HG03103 (cell line): ENCODE measurements around the gene ATP1A3.

Experiments used
- ATAC-seq: cut with Tn5 transposase; IDR thresholded peaks from one replicate; pipeline ENCODE4 v1.9.1; 2021; ENCODE audit warnings: low read depth; ENCODE audit not compliant: unreplicated experiment

The ATP1A3 gene

DNA sequence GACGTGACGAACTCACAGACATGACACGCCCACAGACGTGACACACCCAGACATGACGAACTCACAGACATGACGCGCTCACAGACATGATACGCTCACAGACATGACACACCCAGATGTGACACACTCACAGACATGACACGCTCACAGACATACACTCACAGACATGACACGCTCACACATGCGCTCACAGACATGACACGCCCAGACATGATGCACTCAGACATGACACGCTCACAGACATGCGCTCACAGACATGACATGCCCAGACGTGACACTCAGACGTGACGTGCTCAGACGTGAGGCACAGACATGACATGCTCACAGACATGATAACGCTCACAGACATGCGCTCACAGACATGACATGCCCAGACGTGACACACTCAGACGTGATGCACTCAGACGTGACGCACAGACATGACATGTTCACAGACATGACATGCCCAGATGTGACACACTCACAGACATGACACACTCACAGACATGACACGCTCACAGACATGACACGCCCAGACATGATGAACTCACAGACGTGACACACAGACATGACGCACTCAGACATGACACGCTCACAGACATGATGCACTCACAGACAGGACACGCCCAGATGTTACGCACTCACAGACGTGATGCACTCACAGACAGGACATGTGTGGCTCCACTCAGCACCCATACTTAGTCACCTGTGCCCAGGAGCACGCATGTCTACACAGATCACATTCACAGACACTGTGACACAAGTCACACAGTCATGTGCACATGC, 73.9 kb downstream of the ATP1A3 start:
- no peak for ATAC-seq

DNA sequence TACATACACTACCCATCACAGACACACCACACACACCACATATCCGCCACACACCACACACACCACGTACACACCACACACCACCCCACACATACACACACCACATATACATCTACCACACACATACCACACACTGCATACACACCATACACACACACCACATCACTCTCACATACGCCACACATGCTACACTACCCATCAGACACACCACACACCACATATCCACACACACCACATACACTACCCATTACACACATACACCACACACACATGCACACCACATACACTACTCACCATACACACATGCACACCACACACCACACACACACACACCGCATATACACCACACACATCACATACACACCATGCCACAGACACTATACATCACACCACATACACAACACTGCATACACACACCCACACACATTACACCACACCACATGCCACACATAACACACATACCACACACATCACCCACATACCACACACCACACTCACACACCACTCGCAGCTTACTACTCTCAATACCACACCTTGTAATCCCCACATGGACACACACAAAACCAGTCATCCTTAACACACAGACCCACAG, 75.3 kb downstream of the ATP1A3 start:
- ATAC-seq = no peak

DNA sequence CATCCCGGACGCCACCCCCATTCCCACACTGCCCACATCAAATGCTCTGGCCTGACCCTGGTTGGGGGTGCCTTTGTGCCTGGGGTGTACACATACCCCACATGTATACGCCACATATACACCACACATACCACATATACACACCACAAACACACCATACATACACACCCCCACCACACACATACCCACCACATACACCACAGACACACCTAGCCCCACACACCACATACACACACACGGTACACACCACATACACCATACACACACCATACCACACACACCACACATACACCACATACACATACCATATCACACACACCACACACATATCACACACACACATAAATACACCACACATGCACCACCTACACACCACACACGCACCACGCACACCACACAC, 75.9 kb downstream of the ATP1A3 start:
- ATAC-seq = no peak

GRCh38 chr19:41917676-41918075, 76.4 kb downstream of the ATP1A3 start:
- no peak for ATAC-seq
